Heart left ventricle (tissue), 16 donors: ENCODE results near the gene SIM1. TPM values are rescaled to one million over a fixed set of nuclear protein-coding genes. Genes with fewer than 3 reads are reported as not detected.

ENCODE experiments used
- ATAC-seq, 4 donors: fragments of 200-7000 bp; cut with Tn5 transposase; one replicate each; pipeline ENCODE4 v1.9.1; 2020 to 2022; ENCODE audit warnings: moderate library complexity in 4 of 4, mild to moderate bottlenecking in 3 of 4, moderate number of reproducible peaks in 1 of 4
- DNase-seq, 5 donors: peaks; one replicate each; pipeline ENCODE4 v3.0.0-alpha.2; 2020
- H3K27ac ChIP-seq, 12 donors: fragments of 200-600 bp; sonication (generic) in 4 of 12; one replicate each; pipeline versions ENCODE4 v1.5.0 to v1.8.0; 2016 to 2022; ENCODE audit warnings: mild to moderate bottlenecking in 2 of 12
- H3K27me3 ChIP-seq, 9 donors: fragments of 200-600 bp; sonication (generic) in 2 of 9; one replicate each; pipeline versions ENCODE4 v1.5.1 to v1.8.0; 2016 to 2022; ENCODE audit warnings: mild to moderate bottlenecking in 3 of 9
- H3K36me3 ChIP-seq, 9 donors: fragments of 200-600 bp; sonication (generic) in 2 of 9; one replicate each; pipeline versions ENCODE4 v1.5.0 to v1.8.0; 2018 to 2022; ENCODE audit warnings: mild to moderate bottlenecking in 2 of 9
- H3K4me1 ChIP-seq, 12 donors: fragments of 200-600 bp; sonication (generic) in 4 of 12; one replicate each; pipeline versions ENCODE4 v1.5.0 to v1.8.0; 2016 to 2022; ENCODE audit warnings: mild to moderate bottlenecking in 3 of 12
- H3K4me3 ChIP-seq, 12 donors: fragments of 200-600 bp; sonication (generic) in 4 of 12; one replicate each; pipeline versions ENCODE4 v1.5.0 to v1.8.0; 2017 to 2022; ENCODE audit warnings: mild to moderate bottlenecking in 9 of 12, moderate library complexity in 4 of 12
- H3K9me3 ChIP-seq, 12 donors: fragments of 200-600 bp; sonication (generic) in 4 of 12; one replicate each; pipeline versions ENCODE4 v1.5.0 to v1.8.0; 2016 to 2022; ENCODE audit warnings: mild to moderate bottlenecking in 1 of 12
- CTCF ChIP-seq, 12 donors: fragments of 200-600 bp; sonication (generic) in 4 of 12; IDR thresholded peaks; one replicate each; pipeline versions ENCODE4 v1.5.0 to v1.8.0; 2018 to 2022; ENCODE audit warnings: antibody characterized with exemption in 12 of 12, mild to moderate bottlenecking in 5 of 12
- POLR2A ChIP-seq, 2 donors: fragments of 450-650 bp; IDR thresholded peaks; one replicate each; pipeline ENCODE4 v1.6.1; 2017; ENCODE audit warnings: antibody characterized with exemption in 2 of 2, mild to moderate bottlenecking in 2 of 2, moderate library complexity in 2 of 2
- WGBS, 4 donors: extraction: QIAGEN DNeasy Blood & Tissue Kit in 2 of 4; methylation state at CpG; one replicate each; pipeline versions ENCODE4 v1.1.5 to v1.1.7; 2013 to 2018; 5-methylcytosine and 5-hydroxymethylcytosine counted together
- intact Hi-C, 10 donors: fragments of 100-400 bp; cut with DNase I; formaldehyde crosslinking; loops; one replicate each; pipeline versions ENCODE4 v1.11.1 to v1.14.2; 2022
- polyA plus RNA-seq, 2 donors: library from polyadenylated mRNA; stranded (reverse); fragments of 200-250 nt; gene quantifications; one replicate each; pipeline ENCODE4 v1.2.3, GENCODE V29; 2013
- total RNA-seq, 9 donors: library from RNA; depleted of rRNA in 2 of 9; stranded (reverse); fragments of >200 nt in 2 of 9; fragmentation: NEBNext Ultra II Directional in 3 of 9; extraction: Animal tissue kit (Norgen Biotek cat#: 25700) in 3 of 9; gene quantifications; one replicate each; pipeline versions ENCODE4 v1.1.0 to v1.2.4, GENCODE V29; 2016 to 2023
- donor health status: ischemic (EF 13 %, LVEDD 7.1; RV severe dilation, severe dysfunction).
- donor health status: healthy with polysubstance abuse.
- donor health status: DM: no; HTN: yes; CAD: no.
- donor health status: DM: no; HTN: no; CAD: no.
- donor health status: ischemic (EF 25% LVEDD 6.9; RV normal size, moderate dysfunction).
- donor health status: ischemic (EF 25% LVEDD 5.7; RV mildly dilated, moderate dysfunction).
- donor health status: healthy.
- donor health status: DM: yes; HTN: yes; CAD: no.
- donor health status: ischemic (EF 35%, LVEDD 5.7; RV mildly dilated, moderate dysfunction).
- donor health status: nonischemic (EF 11% LVEDD 7.7; RV severe dilation, severe dysfunction).
- donor health status: DM: yes; HTN: yes; CAD: no.
- donor health status: PGD.
- donor health status: ischemic (EF 29% LVEDD 5.4; RV normal size, mild dysfunction).
- donor health status: nonischemic (EF 23%, LVEDD 6.1; RV moderate dilation, normal function).

SIM1 gene
- total and polyA plus RNA-seq, 11 donors, result 0.50 TPM; not detected in 10

- H3K27ac ChIP-seq, result peak overlapping the region in 1 of 12 donors; percentile 5
- ATAC-seq, result peak in 2 of 4 donors; percentile 63 to 71
Measured at GRCh38 chr6:100343316-100344077, 121.2 kb downstream of the SIM1 start.

GRCh38 chr6:100342830-100343229 is 121.9 kb downstream of the SIM1 start:
- TF ChIP-seq CTCF (IDR thresholded peaks at IDR 0.05) (no peak), POLR2A (IDR thresholded peaks at IDR 0.05) (no peak)
- H3K36me3 ChIP-seq, result no peaks in the 10 kb centered on the region
- WGBS, 4 donors, result 30 to 48% (median 34%) methylated on average over 3 of the region's 3 CpGs
- DNase-seq (no peak), ATAC-seq (no peak)
- H3K27ac ChIP-seq, result no peak overlapping the region
- H3K27me3 ChIP-seq, result no peaks in the 10 kb centered on the region
- no peaks in the 10 kb centered on the region for H3K9me3 ChIP-seq
- H3K4me3 ChIP-seq, result no peak overlapping the region
- H3K4me1 ChIP-seq, result peaks cover 0 to 17% (median 0%) of the 10 kb centered on the region in 12 donors
- intact Hi-C loops, result no loop called here

More at GRCh38 chr6:100343316-100344077, 121.2 kb downstream of the SIM1 start:
- intact Hi-C loops, result no loop called here
- H3K9me3 ChIP-seq, result no peaks in the 10 kb centered on the region
- H3K4me1 ChIP-seq, result peaks cover 0 to 17% (median 0%) of the 10 kb centered on the region in 12 donors
- no peak for TF ChIP-seq POLR2A (IDR thresholded peaks at IDR 0.05)
- TF ChIP-seq CTCF (IDR thresholded peaks at IDR 0.05), result no peak
- no peak for DNase-seq
- H3K4me3 ChIP-seq, result no peak overlapping the region
- no peaks in the 10 kb centered on the region for H3K36me3 ChIP-seq
- H3K27me3 ChIP-seq, result no peaks in the 10 kb centered on the region
- WGBS, 4 donors, result 48 to 66% (median 56%) methylated on average over 4 of the region's 4 CpGs

GRCh38 chr6:100339574-100340255 is 125.0 kb downstream of the SIM1 start:
- Histone ChIP-seq H3K36me3 (no peaks in the 10 kb centered on the region), H3K27me3 (no peaks in the 10 kb centered on the region), H3K9me3 (no peaks in the 10 kb centered on the region), H3K4me3 (no peak overlapping the region), H3K27ac (no peak overlapping the region), H3K4me1 (peaks cover 0 to 7% (median 0%) of the 10 kb centered on the region in 12 donors)
- intact Hi-C loops, result no loop called here
- WGBS, 4 donors, result 55 to 64% (median 59%) methylated on average over 4 of the region's 4 CpGs
- no peak for DNase-seq
- no peak for ATAC-seq
- TF ChIP-seq POLR2A (IDR thresholded peaks at IDR 0.05) (no peak), CTCF (IDR thresholded peaks at IDR 0.05) (no peak)

- ATAC-seq, result no peak
- H3K4me1 ChIP-seq, result peaks cover 0 to 3% (median 0%) of the 10 kb centered on the region in 12 donors
- no peak overlapping the region for H3K4me3 ChIP-seq
- no peaks in the 10 kb centered on the region for H3K36me3 ChIP-seq
- no peak for DNase-seq
- TF ChIP-seq CTCF (IDR thresholded peaks at IDR 0.05) (no peak), POLR2A (IDR thresholded peaks at IDR 0.05) (no peak)
- no peaks in the 10 kb centered on the region for H3K9me3 ChIP-seq
- 77 to 88% (median 84%) methylated on average over 2 of the region's 2 CpGs for WGBS, 4 donors
- H3K27me3 ChIP-seq, result no peaks in the 10 kb centered on the region
- no peak overlapping the region for H3K27ac ChIP-seq
- intact Hi-C loops, result no loop called here
Measured at GRCh38 chr6:100338090-100338489, 126.6 kb downstream of the SIM1 start.
